Stomach (tissue), 9 donors: ENCODE measurements around the gene FAAP20. TPM values are rescaled to one million over a fixed set of nuclear protein-coding genes. Genes with fewer than 3 reads are reported as not detected.

Source experiments
- DNase-seq, 2 donors: peaks; one replicate each; pipeline versions ENCODE4 v3.0.0 to v3.0.0-alpha.2; 2013 to 2019
- H3K27ac ChIP-seq, 5 donors: fragments of 200-600 bp in 4 of 5; sonication (generic) in 4 of 5; one replicate each; pipeline ENCODE4 v1.5.1; 2013 to 2019; ENCODE audit warnings: mild to moderate bottlenecking in 1 of 5, moderate library complexity in 1 of 5
- H3K27me3 ChIP-seq, 3 donors: fragments of 200-600 bp; sonication (generic); one replicate each; pipeline ENCODE4 v1.5.1; 2017 to 2019; ENCODE audit warnings: mixed run types in 1 of 3
- H3K36me3 ChIP-seq, 4 donors: fragments of 200-600 bp; sonication (generic); 1 replicate in 3 of 4; 2 replicates in 1 of 4; pipeline ENCODE4 v1.5.1; 2016 to 2019
- H3K4me1 ChIP-seq, 4 donors: fragments of 200-600 bp; sonication (generic); one replicate each; pipeline ENCODE4 v1.5.1; 2016 to 2019
- H3K4me3 ChIP-seq, 4 donors: fragments of 200-600 bp; sonication (generic) in 3 of 4; one replicate each; pipeline ENCODE4 v1.5.1; 2016 to 2019; ENCODE audit warnings: mild to moderate bottlenecking in 1 of 4
- H3K9me3 ChIP-seq, 4 donors: fragments of 200-600 bp; sonication (generic); one replicate each; pipeline ENCODE4 v1.5.1; 2016 to 2019
- EP300 ChIP-seq: sonication (generic); formaldehyde crosslinking; IDR thresholded peaks from one replicate; pipeline ENCODE4 v1.6.1; 2017; ENCODE audit warnings: antibody characterized with exemption
- POLR2A ChIP-seq, 4 donors: fragments of 450-650 bp; IDR thresholded peaks; one replicate each; pipeline ENCODE4 v1.6.1; 2016; ENCODE audit warnings: antibody characterized with exemption in 4 of 4, control low read depth in 2 of 4, mild to moderate bottlenecking in 1 of 4, moderate library complexity in 1 of 4
- POLR2AphosphoS5 ChIP-seq, 3 donors: sonication (generic); formaldehyde crosslinking; IDR thresholded peaks; one replicate each; pipeline ENCODE4 v1.6.1; 2016; ENCODE audit warnings: antibody characterized with exemption in 3 of 3
- WGBS, 5 donors: extraction: QIAGEN DNeasy Blood & Tissue Kit in 3 of 5; methylation state at CpG; one replicate each; pipeline versions ENCODE4 v1.1.5 to v1.1.7; 2013 to 2018; 5-methylcytosine and 5-hydroxymethylcytosine counted together
- intact Hi-C: fragments of 100-400 bp; cut with DNase I; formaldehyde crosslinking; loops from one replicate; pipeline ENCODE4 v1.15.1; 2023; ENCODE audit warnings: low total_unique reads
- polyA plus RNA-seq, 3 donors: library from polyadenylated mRNA; stranded (reverse); fragments of 200-250 nt; gene quantifications; one replicate each; pipeline ENCODE4 v1.2.3, GENCODE V29; 2013
- total RNA-seq, 5 donors: library from RNA; depleted of rRNA; stranded (reverse); fragments of >200 nt; gene quantifications; one replicate each; pipeline versions ENCODE4 v1.1.0 to v1.2.3, GENCODE V29; 2014 to 2016
- TF ChIP-seq, protein P1 (sequence below), 7 experiments: fragments of 450-650 bp in 4 of 7; fragments of 200-600 bp in 3 of 7; sonication (generic) in 3 of 7; IDR thresholded peaks; one replicate each; pipeline ENCODE4 v1.5.1; 2016 to 2019; ENCODE audit warnings: antibody characterized with exemption in 7 of 7, control low read depth in 2 of 7, mild to moderate bottlenecking in 1 of 7
- donor health status: healthy with polysubstance abuse.
- donor health status: Bipolar disorder and iron deficiency.
- donor health status: healthy.

FAAP20 gene
- total and polyA plus RNA-seq, 8 donors, result 8.2 to 170 (median 67.1) TPM

- WGBS, 5 donors, result 82 to 95% (median 89%) methylated on average over 4 to 7 of the region's 7 CpGs
- TF ChIP-seq POLR2AphosphoS5 (IDR thresholded peaks at IDR 0.05) (no peak), EP300 (no peak)
- TF ChIP-seq, protein P1, sequence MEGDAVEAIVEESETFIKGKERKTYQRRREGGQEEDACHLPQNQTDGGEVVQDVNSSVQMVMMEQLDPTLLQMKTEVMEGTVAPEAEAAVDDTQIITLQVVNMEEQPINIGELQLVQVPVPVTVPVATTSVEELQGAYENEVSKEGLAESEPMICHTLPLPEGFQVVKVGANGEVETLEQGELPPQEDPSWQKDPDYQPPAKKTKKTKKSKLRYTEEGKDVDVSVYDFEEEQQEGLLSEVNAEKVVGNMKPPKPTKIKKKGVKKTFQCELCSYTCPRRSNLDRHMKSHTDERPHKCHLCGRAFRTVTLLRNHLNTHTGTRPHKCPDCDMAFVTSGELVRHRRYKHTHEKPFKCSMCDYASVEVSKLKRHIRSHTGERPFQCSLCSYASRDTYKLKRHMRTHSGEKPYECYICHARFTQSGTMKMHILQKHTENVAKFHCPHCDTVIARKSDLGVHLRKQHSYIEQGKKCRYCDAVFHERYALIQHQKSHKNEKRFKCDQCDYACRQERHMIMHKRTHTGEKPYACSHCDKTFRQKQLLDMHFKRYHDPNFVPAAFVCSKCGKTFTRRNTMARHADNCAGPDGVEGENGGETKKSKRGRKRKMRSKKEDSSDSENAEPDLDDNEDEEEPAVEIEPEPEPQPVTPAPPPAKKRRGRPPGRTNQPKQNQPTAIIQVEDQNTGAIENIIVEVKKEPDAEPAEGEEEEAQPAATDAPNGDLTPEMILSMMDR (IDR thresholded peaks at IDR 0.05), result no peak
- Histone ChIP-seq H3K36me3 (peaks cover 0 to 33% (median 27%) of the 10 kb centered on the region in 4 donors), H3K4me3 (no peak overlapping the region), H3K27ac (no peak overlapping the region), H3K27me3 (no peaks in the 10 kb centered on the region), H3K4me1 (no peaks in the 10 kb centered on the region), H3K9me3 (peaks cover 0 to 2% (median 0%) of the 10 kb centered on the region in 4 donors)
- intact Hi-C loops, result no loop called here
- no peak for DNase-seq
These were observed 31.4 kb downstream of the FAAP20 start for GRCh38 chr1:2163205-2163604.

GRCh38 chr1:2160451-2161300 is 33.9 kb downstream of the FAAP20 start:
- H3K9me3 ChIP-seq, result peaks cover 0 to 2% (median 0%) of the 10 kb centered on the region in 4 donors
- DNase-seq, result no peak
- no peaks in the 10 kb centered on the region for H3K4me1 ChIP-seq
- peaks cover 0 to 51% (median 49%) of the 10 kb centered on the region in 4 donors for H3K36me3 ChIP-seq
- H3K4me3 ChIP-seq, result no peak overlapping the region
- no peak for TF ChIP-seq POLR2A (IDR thresholded peaks at IDR 0.05)
- TF ChIP-seq, protein P1 (IDR thresholded peaks at IDR 0.05), result no peak
- no peak for TF ChIP-seq EP300
- TF ChIP-seq POLR2AphosphoS5 (IDR thresholded peaks at IDR 0.05), result no peak
- H3K27ac ChIP-seq, result no peak overlapping the region
- intact Hi-C loops, result no loop called here
- no peaks in the 10 kb centered on the region for H3K27me3 ChIP-seq
- 89 to 93% (median 92%) methylated on average over 34 of the region's 34 CpGs for WGBS, 5 donors

GRCh38 chr1:2159124-2159523 is 35.4 kb downstream of the FAAP20 start:
- Histone ChIP-seq H3K9me3 (peaks cover 0 to 2% (median 0%) of the 10 kb centered on the region in 4 donors), H3K27ac (no peak overlapping the region), H3K4me3 (no peak overlapping the region), H3K27me3 (no peaks in the 10 kb centered on the region), H3K36me3 (peaks cover 0 to 53% (median 48%) of the 10 kb centered on the region in 4 donors), H3K4me1 (no peaks in the 10 kb centered on the region)
- 93 to 96% (median 94%) methylated on average over 14 to 18 of the region's 18 CpGs for WGBS, 5 donors
- no peak for DNase-seq
- intact Hi-C loops, result no loop called here
- TF ChIP-seq POLR2A (IDR thresholded peaks at IDR 0.05), result no peak
- TF ChIP-seq EP300, result no peak
- TF ChIP-seq, protein P1 (IDR thresholded peaks at IDR 0.05), result no peak
- TF ChIP-seq POLR2AphosphoS5 (IDR thresholded peaks at IDR 0.05), result no peak

- H3K4me3 ChIP-seq, result no peak overlapping the region
- peaks cover 0 to 59% (median 49%) of the 10 kb centered on the region in 4 donors for H3K36me3 ChIP-seq
- TF ChIP-seq, protein P1 (IDR thresholded peaks at IDR 0.05), result no peak
- TF ChIP-seq EP300, result no peak
- TF ChIP-seq POLR2AphosphoS5 (IDR thresholded peaks at IDR 0.05), result no peak
- TF ChIP-seq POLR2A (IDR thresholded peaks at IDR 0.05), result no peak
- no peak for DNase-seq
- no peaks in the 10 kb centered on the region for H3K27me3 ChIP-seq
- H3K4me1 ChIP-seq, result no peaks in the 10 kb centered on the region
- H3K27ac ChIP-seq, result no peak overlapping the region
- whole genome bisulfite sequencing, 5 donors, result 87 to 93% (median 92%) methylated on average over 16 of the region's 16 CpGs
- intact Hi-C loops, result no loop called here
- H3K9me3 ChIP-seq, result no peaks in the 10 kb centered on the region
These were observed 36.3 kb downstream of the FAAP20 start for GRCh38 chr1:2158272-2158671.
